Stimulated activated CD8-positive, alpha-beta memory T cell treated with anti-CD3 and anti-CD28 coated beads, Interleukin-4, amount 100 ng/mL, for 48 hours (primary cell): Measurements from ENCODE around the gene COX6A1.
"Not testable (repeated sequence)": the region's sequence is repeated elsewhere in the genome, so short reads cannot be mapped to it uniquely, and the experiment has no call there.

Experiments used
- DNase-seq: peaks from one replicate; pipeline ENCODE4 v3.0.0-alpha.2; 2020

COX6A1 gene

GRCh38 chr12:120428597-120429229 is 9.2 kb upstream of the COX6A1 start:
- DNase-seq, result no peak

- DNase-seq, result no peak
Observed at GRCh38 chr12:120429368-120429767, 8.5 kb upstream of the COX6A1 start.

DNA sequence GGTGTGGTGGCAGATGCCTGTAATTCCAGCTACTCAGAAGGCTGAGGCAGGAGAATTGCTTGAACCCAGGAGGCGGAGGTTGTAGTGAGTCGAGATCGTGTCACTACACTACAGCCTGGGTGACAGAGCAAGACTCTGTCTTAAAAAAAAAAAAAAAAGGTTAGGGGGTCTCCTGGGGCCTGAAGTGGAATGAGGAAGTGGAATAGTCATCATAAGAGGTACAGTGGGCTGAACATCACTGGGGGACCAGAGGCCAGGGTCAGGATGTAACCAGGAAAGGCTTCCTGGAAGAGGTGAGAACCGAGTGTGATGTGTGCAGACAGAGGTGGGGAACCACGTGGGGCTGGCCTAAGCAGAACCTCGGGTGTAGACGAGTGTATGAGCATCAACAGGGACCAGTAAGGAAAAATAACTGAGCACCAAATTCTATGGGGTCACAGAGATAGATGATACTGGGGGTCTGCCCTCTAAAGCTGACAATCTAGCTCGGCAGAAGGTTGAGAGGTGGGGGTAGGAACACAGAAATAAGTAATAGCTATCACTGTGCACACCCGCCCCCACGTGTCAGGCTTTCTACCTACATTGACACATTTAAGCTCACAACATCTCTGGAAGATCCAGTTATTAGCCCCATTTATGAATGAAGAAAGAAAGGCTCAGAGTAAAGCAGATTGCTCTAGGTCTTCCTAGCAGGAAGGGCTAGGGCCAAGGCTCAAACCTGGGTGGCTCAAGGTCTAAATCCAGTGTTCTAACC is 5.0 kb upstream of the COX6A1 start:
- DNase-seq, result no peak

DNA sequence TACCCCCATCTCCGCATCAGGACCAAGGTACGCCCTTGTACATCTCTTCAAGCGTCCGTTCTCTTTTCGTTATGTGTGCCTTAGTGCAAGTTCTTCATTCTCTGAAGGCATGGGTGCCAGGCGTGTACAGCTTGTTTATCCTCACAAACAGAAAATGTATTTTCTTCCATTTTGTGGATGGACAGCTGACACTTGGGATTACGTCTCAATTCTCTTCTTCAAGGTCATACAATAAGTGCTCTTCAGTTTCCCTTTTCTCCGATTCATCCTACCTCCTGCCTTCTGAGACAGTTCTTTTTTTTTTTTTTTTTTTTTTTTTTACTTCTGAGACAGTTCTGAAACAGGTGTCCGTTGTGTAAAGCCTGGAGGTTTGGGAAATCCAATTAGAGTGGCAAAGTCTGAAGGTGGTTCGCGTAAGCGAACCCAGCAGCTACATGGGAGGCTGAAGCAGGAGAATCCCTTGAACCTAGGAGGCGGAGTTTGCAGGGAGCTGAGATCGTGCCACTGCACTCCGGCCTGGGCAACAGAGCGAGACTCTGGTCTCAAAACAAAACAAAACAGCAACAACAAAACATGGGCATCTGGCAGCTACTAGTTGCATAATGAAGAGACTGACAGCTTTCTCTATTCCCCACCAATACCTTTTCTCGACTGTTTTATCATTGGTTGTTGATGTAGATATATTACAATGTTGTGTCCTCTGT is 734 bp downstream of the COX6A1 start:
- no peak for DNase-seq

DNA sequence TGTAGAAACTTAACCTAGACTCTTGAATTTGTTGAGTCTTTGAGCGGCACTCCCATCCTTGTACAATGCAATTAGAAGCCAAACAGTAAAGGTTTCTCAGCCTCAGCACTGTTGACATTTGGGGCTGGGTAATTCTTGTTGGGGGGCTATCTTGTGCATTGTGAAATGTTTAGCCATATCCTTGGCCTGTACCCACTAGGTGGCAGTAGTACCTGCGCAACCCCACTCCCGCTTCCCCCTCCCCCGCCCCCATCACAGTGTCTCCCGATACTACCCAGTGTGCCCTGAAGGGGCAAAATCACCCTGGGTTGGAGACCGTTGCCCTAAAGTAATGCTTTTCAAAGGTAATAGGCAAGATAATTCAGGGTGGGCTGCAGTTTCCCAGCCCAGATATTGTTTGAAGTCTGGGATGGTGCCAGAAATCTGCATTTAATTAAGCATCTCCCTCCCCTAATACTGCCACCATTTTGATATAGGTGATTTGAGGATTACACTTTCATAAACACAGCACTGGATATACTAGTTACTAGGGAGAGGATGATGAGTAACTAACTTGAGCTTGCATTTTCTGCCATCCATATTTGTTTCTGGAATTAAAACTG is 1.8 kb downstream of the COX6A1 start:
- DNase-seq, result peak; percentile 80

- DNase-seq, result no peak
Observed at GRCh38 chr12:120444676-120445075, 6.8 kb downstream of the COX6A1 start.

- peak; percentile 96 for DNase-seq
Observed at GRCh38 chr12:120445911-120446843, 8.3 kb downstream of the COX6A1 start, which contains the start of the genes GATC and TRIAP1. Gene GATC, plus strand, starts transcription at chr12:120446444. Its CDS starts 37 bp downstream, at chr12:120446481. Gene TRIAP1, minus strand, starts transcription at chr12:120446384. Its CDS starts 12 bp downstream, at chr12:120446372.

- not testable (repeated sequence) for DNase-seq
Observed at GRCh38 chr12:120446844-120447178, 8.9 kb downstream of the COX6A1 start.

- no peak for DNase-seq
Observed at GRCh38 chr12:120447992-120448391, 10.1 kb downstream of the COX6A1 start.

- not testable (repeated sequence) for DNase-seq
Observed at GRCh38 chr12:120452524-120452923, 14.6 kb downstream of the COX6A1 start.

DNA sequence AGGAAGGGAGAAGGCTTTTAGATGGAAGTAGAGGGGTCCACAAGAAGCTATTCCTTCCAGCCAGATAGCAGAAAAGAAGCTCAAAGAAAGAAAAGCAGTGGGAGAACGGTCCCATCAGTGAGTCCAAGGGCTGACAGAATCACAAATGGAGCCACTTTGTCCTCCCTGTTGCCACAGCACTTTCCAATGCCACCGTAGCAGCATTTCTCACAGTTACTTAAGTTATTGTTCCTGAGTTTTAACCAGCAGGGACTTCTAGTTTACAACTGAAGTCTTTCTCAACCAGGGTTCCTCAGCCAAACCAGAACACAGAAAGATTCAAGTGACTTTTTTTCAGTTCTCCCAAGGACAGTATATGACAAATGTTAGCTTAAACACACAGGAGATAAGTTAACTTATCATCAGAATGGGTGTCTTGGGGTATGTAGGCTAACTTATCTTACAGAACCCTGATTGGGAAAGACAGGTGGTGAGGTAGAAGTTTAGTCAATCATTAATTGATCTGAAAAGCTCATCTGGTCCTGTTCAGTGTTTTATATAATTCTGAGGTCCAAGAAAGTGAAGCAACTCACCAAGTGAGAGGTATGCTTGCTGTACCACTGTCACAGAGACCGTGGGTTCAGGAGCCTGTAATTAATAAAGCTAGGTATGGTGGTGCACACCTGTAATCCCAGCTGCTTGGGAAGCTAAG is 15.3 kb downstream of the COX6A1 start:
- no peak for DNase-seq

GRCh38 chr12:120453977-120454376 is 16.1 kb downstream of the COX6A1 start:
- DNase-seq, result no peak

DNA sequence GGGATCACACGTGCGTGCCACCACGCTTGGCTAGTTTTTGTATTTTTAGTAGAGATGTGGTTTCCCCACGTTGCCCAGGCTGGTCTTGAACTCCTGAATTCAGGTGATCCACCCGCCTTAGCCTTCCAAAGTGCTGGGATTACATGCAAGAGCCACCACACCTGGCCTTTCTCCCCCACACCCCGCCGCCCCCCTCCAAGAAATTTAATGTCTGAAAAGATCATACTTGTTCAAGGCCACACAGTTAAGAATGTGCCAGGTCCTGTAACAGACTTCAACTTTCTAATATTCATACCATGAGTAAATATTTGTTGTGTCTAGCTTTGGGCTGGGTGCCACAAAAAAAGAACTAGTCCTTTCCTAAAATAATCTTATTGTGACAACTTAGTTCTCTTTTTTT is 17.4 kb downstream of the COX6A1 start:
- DNase-seq, result no peak

DNA sequence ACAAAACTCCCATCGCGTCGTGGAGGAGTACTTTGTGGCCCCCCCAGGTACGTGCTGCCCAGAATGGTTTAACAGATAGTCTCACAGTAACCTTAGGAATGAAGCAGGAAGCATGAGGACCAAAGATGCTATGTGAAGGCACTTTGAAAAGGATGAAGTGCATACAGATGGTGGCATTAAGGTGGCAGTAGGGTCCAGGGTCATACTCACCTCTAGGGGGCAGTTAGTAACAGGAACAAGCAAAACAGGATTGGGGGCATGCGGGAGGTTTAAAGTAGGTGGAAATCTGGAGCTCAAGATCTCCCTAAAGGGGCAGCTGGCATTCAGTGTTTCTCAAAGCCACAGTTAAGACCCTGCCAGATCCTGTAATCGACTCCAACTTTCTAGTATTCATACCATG is 19.2 kb downstream of the COX6A1 start:
- DNase-seq, result no peak

DNA sequence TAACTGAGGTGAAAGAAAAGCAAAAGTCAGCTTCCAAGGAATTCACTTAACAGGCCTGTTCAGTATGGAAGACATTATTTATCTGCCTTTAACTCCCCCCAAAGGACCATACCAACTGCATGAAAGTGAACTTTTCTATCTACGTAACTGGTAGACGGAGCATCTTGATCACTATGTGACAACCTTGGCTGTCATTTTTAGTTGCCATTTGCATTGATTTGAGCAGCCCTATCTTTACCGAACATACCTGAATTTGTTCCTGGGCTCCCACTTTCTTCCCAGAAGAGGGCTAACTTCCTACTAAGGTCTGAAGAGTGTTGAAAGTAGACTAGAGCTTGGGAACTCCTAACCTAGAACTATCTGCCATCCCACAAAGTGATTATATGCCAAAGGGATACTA is 22.2 kb downstream of the COX6A1 start:
- DNase-seq, result no peak

DNA sequence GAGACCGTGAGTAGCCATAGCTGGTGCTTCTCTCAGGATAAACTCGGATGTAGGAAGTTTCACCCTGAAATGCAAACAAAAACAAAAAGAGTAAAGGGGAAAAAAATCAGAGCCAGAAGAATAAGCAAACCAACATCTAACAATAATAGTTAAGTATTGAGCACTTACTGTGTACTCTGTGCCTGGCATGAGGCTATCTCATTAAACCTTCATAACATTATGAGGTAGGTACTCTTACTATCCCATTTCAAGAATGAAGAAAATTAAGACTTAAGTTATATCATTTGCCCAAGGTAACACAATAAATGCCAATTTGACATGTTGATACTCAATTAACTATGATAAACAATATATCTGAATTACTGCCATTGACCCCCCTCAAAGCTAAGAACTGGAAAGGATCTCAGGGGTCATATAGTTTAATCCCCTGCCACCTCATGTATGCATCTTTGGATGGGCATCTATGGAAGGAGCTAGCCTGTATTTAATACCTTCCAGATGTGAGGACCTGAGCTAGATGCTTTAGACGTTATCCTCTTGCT is 24.3 kb downstream of the COX6A1 start:
- DNase-seq, result no peak

- DNase-seq, result no peak
Observed at GRCh38 chr12:120463712-120464111, 25.8 kb downstream of the COX6A1 start.

- DNase-seq, result no peak
Observed at GRCh38 chr12:120465756-120466155, 27.8 kb downstream of the COX6A1 start.

- peak; percentile 52 for DNase-seq
Observed at GRCh38 chr12:120466560-120467315, 28.8 kb downstream of the COX6A1 start.

- no peak for DNase-seq
Observed at GRCh38 chr12:120467439-120467838, 29.5 kb downstream of the COX6A1 start.
